ENCODE data around the gene OR4D9. TPM values are rescaled to one million over a fixed set of nuclear protein-coding genes. Genes with fewer than 3 reads are reported as not detected.
A peak's percentile ranks its signal among the peaks of the same experiment; 100 is the strongest.

OR4D9 gene
- total and polyA plus RNA-seq, 2 of the 8 experiments (the other 6 are each of a cell fraction or from before 2014, with no cell fraction given) = not detected

DNA sequence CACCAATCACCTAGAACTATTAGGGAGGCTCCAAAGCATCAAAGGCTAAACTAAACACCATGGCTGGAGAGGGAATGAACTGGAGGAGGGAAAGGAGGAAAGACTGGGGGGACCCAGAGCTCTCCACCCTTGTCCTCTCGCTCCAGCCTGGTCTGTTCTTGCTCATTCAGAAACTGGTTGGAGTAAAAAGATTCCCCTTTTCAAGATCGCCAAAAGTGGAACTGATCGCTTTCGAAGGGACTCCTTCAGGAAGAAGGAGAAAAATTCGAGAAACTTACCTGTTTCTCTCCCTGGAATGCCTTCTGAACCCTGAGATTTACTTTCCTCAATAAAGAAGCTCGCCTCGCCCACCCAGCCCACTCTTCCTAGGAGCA lies 46.9 kb downstream of the OR4D9 start:
- H3K4me3 ChIP-seq (ENCODE audit: extremely low read depth in 1 of 4, insufficient read depth in 2 of 4, low read depth in 3 of 4, low read length in 4 of 4) = peak overlapping the region; percentile 55 to 95 (median 79); a peak in 7 of 8 replicates
- H3K4me2 ChIP-seq (ENCODE audit: insufficient read depth in 1 of 2, low read depth in 2 of 2, low read length in 2 of 2) = peak overlapping the region; percentile 60 to 76
- H2BK120ac ChIP-seq (replicated peaks; ENCODE audit: low read depth, low read length) = no peak overlapping the region
- no peak overlapping the region for H2BK15ac ChIP-seq (ENCODE audit: low read length)
- H3K56ac ChIP-seq (replicated peaks; ENCODE audit: insufficient read length, low read depth, low read length) = peak overlapping the region; percentile 11
- no peak overlapping the region for H4K91ac ChIP-seq (replicated peaks; ENCODE audit: insufficient read length, low read length)
- H2AK5ac ChIP-seq (ENCODE audit: low read depth, low read length) = no peak overlapping the region
- no peaks in the 10 kb centered on the region for H3K79me1 ChIP-seq (ENCODE audit: low read depth, low read length)
- 26% methylated on average over 7 of the region's 7 CpGs; no CpG with 5 or more reads in 1 of the 2 experiments for WGBS, 2 experiments (ENCODE audit: extremely low coverage in 1 of 2, insufficient coverage in 1 of 2, insufficient read length in 1 of 2, insufficient replicate concordance in 2 of 2, low coverage in 1 of 2, low lambda C conversion rate in 2 of 2, missing lambda C conversion rate in 1 of 2)
- H3K79me2 ChIP-seq (ENCODE audit: control insufficient read depth in 1 of 2, insufficient read depth in 2 of 2, low read length in 2 of 2) = no peaks in the 10 kb centered on the region
- H4K20me1 ChIP-seq (replicated peaks in 1 of 2; ENCODE audit: control insufficient read depth in 1 of 2, insufficient read depth in 2 of 2, low read length in 2 of 2) = no peaks in the 10 kb centered on the region
- H3K23me2 ChIP-seq (ENCODE audit: low read depth, low read length) = peaks cover 19% of the 10 kb centered on the region; the same call in 1 of the 2 replicates
- H2BK20ac ChIP-seq (ENCODE audit: low read length) = no peak overlapping the region
- ChIA-PET POLR2A (ENCODE audit: partially characterized antibody) (interaction anchor here (0.8 to 3.9 kb wide), 5 partner anchors 9 to 111 kb away, joined by 3 to 19 read pairs (median 6); partner anchors contain the start of gene PATL1), CTCF (ENCODE audit: partially characterized antibody) (interaction anchor here (0.7 to 1.6 kb wide), 3 partner anchors 15 to 378 kb away, joined by 3 to 5 read pairs (median 3); no protein-coding TSS in a partner anchor)
- H3K9me3 ChIP-seq (ENCODE audit: insufficient read depth in 2 of 2, low read depth in 1 of 2, low read length in 1 of 2) = no peaks in the 10 kb centered on the region
- H3K27me3 ChIP-seq (replicated peaks in 1 of 4; ENCODE audit: control insufficient read depth in 3 of 4, extremely low read depth in 1 of 4, insufficient read depth in 3 of 4, low read length in 3 of 4) = no peaks in the 10 kb centered on the region; a peak in 1 of 7 replicates
- H3K4ac ChIP-seq (replicated peaks; ENCODE audit: insufficient read length, low read depth, low read length) = no peak overlapping the region
- no peak for DNase-seq (ENCODE audit: low read depth in 1 of 2, low spot score in 2 of 2)
- H2AFZ ChIP-seq (ENCODE audit: low read length) = peak overlapping the region; percentile 86
- peak overlapping the region in 3 of 4 experiments; percentile 13 to 39 (median 31); a peak in 3 of 7 replicates for H3K9ac ChIP-seq (replicated peaks in 1 of 4; ENCODE audit: extremely low read depth in 1 of 4, low read depth in 3 of 4, low read length in 3 of 4)
- no peak overlapping the region for H3K14ac ChIP-seq (ENCODE audit: insufficient read length)
- no peak overlapping the region for H4K8ac ChIP-seq (ENCODE audit: extremely low read depth, insufficient read depth, low read length)
- peak overlapping the region; percentile 44; the same call in 1 of the 2 replicates for H3K18ac ChIP-seq (ENCODE audit: extremely low read depth, low read length)
- no peaks in the 10 kb centered on the region for H3K36me3 ChIP-seq (ENCODE audit: control insufficient read depth in 2 of 4, insufficient read depth in 4 of 4, low read length in 3 of 4)
- no peak overlapping the region for H2BK12ac ChIP-seq (ENCODE audit: low read depth, low read length)
- peak overlapping the region; percentile 18 for H4K5ac ChIP-seq (ENCODE audit: insufficient read length, low read depth, low read length)
- H3K27ac ChIP-seq (ENCODE audit: low read depth, low read length) = no peak overlapping the region
- no peak for FAIRE-seq
- H3K23ac ChIP-seq (ENCODE audit: insufficient read length) = no peak overlapping the region
- peaks cover 2 to 5% (median 3%) of the 10 kb centered on the region in 4 experiments; a peak in 6 of 7 replicates for H3K4me1 ChIP-seq (replicated peaks in 1 of 4; ENCODE audit: control insufficient read depth in 3 of 4, insufficient read depth in 4 of 4, low read length in 3 of 4)
- no peak overlapping the region for H2BK5ac ChIP-seq (ENCODE audit: low read depth, low read length)
- TF ChIP-seq ASH2L (IDR thresholded peaks at IDR 0.05; ENCODE audit: low read length) (no peak), TEAD4 (IDR thresholded peaks at IDR 0.05; ENCODE audit: low read depth, low read length) (no peak), KDM1A (IDR thresholded peaks at IDR 0.05; ENCODE audit: borderline replicate concordance, low read length) (no peak), PHF8 (conservative IDR thresholded peaks at IDR 0.05; ENCODE audit: low read depth, low read length) (no peak), CHD2 (IDR thresholded peaks at IDR 0.05; ENCODE audit: low read length) (no peak), BACH1 (IDR thresholded peaks at IDR 0.05; ENCODE audit: low read length) (no peak), FOSL1 (IDR thresholded peaks at IDR 0.05; ENCODE audit: insufficient read depth, low read depth, low read length) (no peak), CEBPB (IDR thresholded peaks at IDR 0.05; ENCODE audit: low read depth, low read length) (no peak), GTF2F1 (IDR thresholded peaks at IDR 0.05; ENCODE audit: borderline replicate concordance, low read depth, low read length) (no peak), BRCA1 (IDR thresholded peaks at IDR 0.05; ENCODE audit: low read depth, low read length) (no peak), YY1 (IDR thresholded peaks at IDR 0.05; ENCODE audit: low read depth, low read length) (no peak), POLR2AphosphoS5 (IDR thresholded peaks at IDR 0.05; ENCODE audit: low read depth, low read length) (no peak), JUN (IDR thresholded peaks at IDR 0.05; ENCODE audit: low read depth, low read length) (no peak), SP1 (IDR thresholded peaks at IDR 0.05; ENCODE audit: low read depth, low read length) (no peak), NRF1 (IDR thresholded peaks at IDR 0.05; ENCODE audit: low read depth, low read length) (no peak), SUZ12 (IDR thresholded peaks at IDR 0.05; ENCODE audit: low read length) (no peak)

Measured in H1 (cell line).